Measurements from ENCODE around the gene RAD51B.

The RAD51B gene

GRCh38 chr14:68208626-68209317, 389.2 kb downstream of the RAD51B start:
- H3K36me3 ChIP-seq (replicated peaks), result no peaks in the 10 kb centered on the region
- DNase-seq, result no peak
- no peaks in the 10 kb centered on the region for H3K27me3 ChIP-seq (replicated peaks)
- H3K27ac ChIP-seq, result no peak overlapping the region
- no peak for TF ChIP-seq CTCF (IDR thresholded peaks at IDR 0.05; ENCODE audit: low read depth, low read length, missing control alignments)
- no peak overlapping the region for H3K4me3 ChIP-seq (ENCODE audit: low read depth, low read length)
- in situ Hi-C loops (cut with HindIII; ENCODE audit: low pct_ligation_motif_present, low sequenced_read_pairs), result no loop called here

DNA sequence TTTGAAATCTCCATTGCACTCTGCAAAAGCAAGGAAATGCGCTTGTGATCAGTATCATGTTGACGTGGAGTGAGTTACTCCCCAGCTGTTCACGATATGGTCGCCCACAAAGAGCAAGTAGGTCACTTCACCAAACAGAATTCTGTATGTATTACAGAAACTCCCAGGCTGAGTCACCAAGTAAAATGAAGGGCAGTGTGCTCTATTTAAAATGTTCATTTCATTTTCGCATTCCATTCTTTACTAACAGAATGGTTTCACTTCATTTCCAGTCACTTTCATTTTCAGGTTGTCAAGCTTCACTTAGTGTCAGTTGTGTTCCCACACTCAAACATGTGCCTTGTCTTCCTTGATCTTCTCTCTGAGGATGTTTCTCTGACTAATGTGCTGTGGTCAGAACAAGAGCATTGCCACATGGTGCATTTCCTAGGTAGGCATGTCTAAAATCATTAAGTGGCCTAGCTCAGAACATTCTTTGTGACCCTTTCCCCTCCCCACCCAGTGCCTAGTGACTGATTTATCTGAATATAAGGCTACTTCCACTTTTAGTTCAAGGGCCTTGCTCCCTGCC, 391.2 kb downstream of the RAD51B start:
- peak; percentile 94 for DNase-seq
- peak overlapping the region; percentile 97 for H3K27ac ChIP-seq
- peak overlapping the region; percentile 2 for H3K4me3 ChIP-seq (ENCODE audit: low read depth, low read length)
- TF ChIP-seq CTCF (IDR thresholded peaks at IDR 0.05; ENCODE audit: low read depth, low read length, missing control alignments), result no peak
- no peaks in the 10 kb centered on the region for H3K27me3 ChIP-seq (replicated peaks)
- in situ Hi-C loops (cut with HindIII; ENCODE audit: low pct_ligation_motif_present, low sequenced_read_pairs), result no loop called here
- no peaks in the 10 kb centered on the region for H3K36me3 ChIP-seq (replicated peaks)

DNA sequence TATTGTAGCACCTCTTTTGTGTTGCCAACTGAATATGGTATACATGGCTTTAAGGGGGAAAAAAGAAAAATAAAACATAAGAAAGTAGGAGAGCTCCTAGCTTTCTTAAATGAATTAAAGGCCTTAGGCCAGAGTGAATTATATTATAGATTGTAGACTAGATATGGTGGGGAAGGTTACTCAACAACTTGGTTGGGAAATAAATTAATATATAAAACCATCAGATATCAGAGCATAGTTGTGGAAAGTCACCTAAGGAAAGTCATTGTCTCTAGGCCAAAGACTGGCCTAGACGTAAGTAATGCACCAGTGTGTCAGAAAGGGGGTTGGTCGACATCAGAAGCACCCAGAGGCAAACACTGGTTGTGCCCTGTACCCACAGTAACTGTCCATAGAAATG, 391.8 kb downstream of the RAD51B start:
- H3K4me3 ChIP-seq (ENCODE audit: low read depth, low read length), result no peak overlapping the region

DNA sequence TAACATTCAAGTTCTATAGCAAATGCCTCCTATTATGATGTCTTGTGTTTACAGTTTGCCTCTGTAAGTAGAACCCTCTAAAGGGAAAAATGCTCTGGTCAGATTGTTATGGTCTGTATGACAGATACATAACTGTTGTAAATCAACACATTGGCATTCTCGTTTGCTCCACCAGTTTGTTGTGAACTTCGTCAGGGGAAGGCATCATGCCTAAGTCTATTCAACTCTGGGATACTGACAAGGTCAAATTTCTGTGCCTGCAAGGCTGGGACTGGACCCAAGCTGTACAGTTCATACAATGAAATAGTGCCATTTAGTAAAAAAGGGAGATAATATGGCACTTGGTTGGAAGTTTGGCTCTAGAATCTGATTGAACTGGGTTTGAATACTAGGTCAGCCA, 392.3 kb downstream of the RAD51B start:
- H3K4me3 ChIP-seq (ENCODE audit: low read depth, low read length), result no peak overlapping the region
- no peak for DNase-seq
- in situ Hi-C loops (cut with HindIII; ENCODE audit: low pct_ligation_motif_present, low sequenced_read_pairs), result no loop called here
- peak overlapping the region; percentile 97 for H3K27ac ChIP-seq
- H3K27me3 ChIP-seq (replicated peaks), result no peaks in the 10 kb centered on the region
- no peak for TF ChIP-seq CTCF (IDR thresholded peaks at IDR 0.05; ENCODE audit: low read depth, low read length, missing control alignments)
- H3K36me3 ChIP-seq (replicated peaks), result no peaks in the 10 kb centered on the region

More for the DNA sequence above, 391.8 kb downstream of the RAD51B start:
- Histone ChIP-seq H3K36me3 (replicated peaks) (no peaks in the 10 kb centered on the region), H3K27me3 (replicated peaks) (no peaks in the 10 kb centered on the region), H3K27ac (peak overlapping the region; percentile 97)
- TF ChIP-seq CTCF (IDR thresholded peaks at IDR 0.05; ENCODE audit: low read depth, low read length, missing control alignments), result no peak
- in situ Hi-C loops (cut with HindIII; ENCODE audit: low pct_ligation_motif_present, low sequenced_read_pairs), result no loop called here
- no peak for DNase-seq

DNA sequence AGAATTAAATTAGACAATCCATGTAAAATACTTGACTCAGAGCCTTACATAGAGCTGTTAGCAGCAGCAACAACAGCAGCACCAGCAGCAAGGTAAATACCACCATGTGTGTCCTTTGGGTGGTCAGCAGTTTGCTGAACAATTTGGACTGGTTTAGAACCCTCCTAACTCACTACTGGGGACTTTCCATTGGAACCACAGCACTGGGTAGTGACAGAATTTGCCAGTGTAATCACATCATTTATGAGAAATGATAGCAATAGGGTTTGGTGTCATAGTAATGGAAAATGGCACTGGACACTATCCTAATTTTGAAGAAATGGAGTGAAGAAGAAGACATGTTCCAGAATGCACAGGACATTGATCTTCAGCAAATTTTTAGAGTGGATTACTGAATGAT, 392.8 kb downstream of the RAD51B start:
- Histone ChIP-seq H3K27ac (no peak overlapping the region), H3K36me3 (replicated peaks) (no peaks in the 10 kb centered on the region), H3K27me3 (replicated peaks) (no peaks in the 10 kb centered on the region), H3K4me3 (ENCODE audit: low read depth, low read length) (no peak overlapping the region)
- in situ Hi-C loops (cut with HindIII; ENCODE audit: low pct_ligation_motif_present, low sequenced_read_pairs), result no loop called here
- DNase-seq, result no peak
- no peak for TF ChIP-seq CTCF (IDR thresholded peaks at IDR 0.05; ENCODE audit: low read depth, low read length, missing control alignments)

- H3K36me3 ChIP-seq (replicated peaks), result no peaks in the 10 kb centered on the region
- in situ Hi-C loops (cut with HindIII; ENCODE audit: low pct_ligation_motif_present, low sequenced_read_pairs), result no loop called here
- no peaks in the 10 kb centered on the region for H3K27me3 ChIP-seq (replicated peaks)
- H3K4me3 ChIP-seq (ENCODE audit: low read depth, low read length), result no peak overlapping the region
- H3K27ac ChIP-seq, result no peak overlapping the region
- no peak for TF ChIP-seq CTCF (IDR thresholded peaks at IDR 0.05; ENCODE audit: low read depth, low read length, missing control alignments)
- DNase-seq, result no peak
Measured at GRCh38 chr14:68214431-68214830, 394.9 kb downstream of the RAD51B start.
